ENCODE measurements around the gene SELENON. TPM values are rescaled to one million over a fixed set of nuclear protein-coding genes. Genes with fewer than 3 reads are reported as not detected.

The SELENON gene
- total and polyA plus RNA-seq, 2 of the 4 experiments (the other 2 are of a cell fraction): 9.1 to 114 TPM

GRCh38 chr1:25818569-25818968, 18.6 kb downstream of the SELENON start:
- in situ Hi-C loops (cut with MboI; ENCODE audit: low sequenced_read_pairs): loop anchor here (25.0 kb wide), 2 partner anchors 406 to 581 kb away; partner anchors contain the start of genes RHCE, RSRP1 and SYF2
- peak overlapping the region; percentile 84 for H3K4me2 ChIP-seq (ENCODE audit: low read depth, low read length)

More at GRCh38 chr1:25818569-25818968, 18.6 kb downstream of the SELENON start:
- no peak overlapping the region for H3K56ac ChIP-seq (ENCODE audit: extremely low read depth, insufficient read depth, low read length)
- no peak for DNase-seq
- no peak overlapping the region; the same call in 1 of the 2 replicates for H2BK120ac ChIP-seq (ENCODE audit: low read depth, low read length)
- H3K4me3 ChIP-seq (ENCODE audit: insufficient read depth, low read depth, low read length): no peak overlapping the region
- H4K8ac ChIP-seq (ENCODE audit: low read depth in 2 of 2, low read length in 2 of 2): peak overlapping the region; percentile 77 to 99
- H3K27ac ChIP-seq (ENCODE audit: insufficient read depth, low read length): peak overlapping the region; percentile 96; the same call in 1 of the 2 replicates
- H3K4me1 ChIP-seq (ENCODE audit: control insufficient read depth, insufficient read depth, low read length): peaks cover 16% of the 10 kb centered on the region
- peaks cover 13 to 56% of the 10 kb centered on the region in 2 experiments for H3K79me1 ChIP-seq (ENCODE audit: low read depth in 1 of 2, low read length in 2 of 2)
- no peak overlapping the region for H3K18ac ChIP-seq (ENCODE audit: low read depth, low read length)
- peak overlapping the region; percentile 80 for H4K5ac ChIP-seq (ENCODE audit: low read depth, low read length)
- no peaks in the 10 kb centered on the region for H3K27me3 ChIP-seq (ENCODE audit: control insufficient read depth, insufficient read depth, low read length)
- POLR2A ChIA-PET (ENCODE audit: unreplicated experiment): no interaction called here
- H3K4ac ChIP-seq (ENCODE audit: low read depth, low read length): peak overlapping the region; percentile 89
- TF ChIP-seq CEBPB (IDR thresholded peaks at IDR 0.05; ENCODE audit: low read depth, low read length) (no peak), MAFK (IDR thresholded peaks at IDR 0.05; ENCODE audit: low read depth, low read length) (no peak), RCOR1 (IDR thresholded peaks at IDR 0.05; ENCODE audit: insufficient replicate concordance, low read length) (no peak)
- CTCF ChIA-PET: interaction anchor here (0.7 kb wide), 1 partner anchor 77 kb away, joined by 3 read pairs; no protein-coding TSS in a partner anchor
- peak overlapping the region; percentile 96 for H2AFZ ChIP-seq (replicated peaks; ENCODE audit: low read length, poor library complexity)
- 0% methylated on average over 1 of the region's 6 CpGs; no CpG with 5 or more reads in 1 of the 2 experiments for WGBS, 2 experiments (ENCODE audit: extremely low coverage in 2 of 2, insufficient read length in 1 of 2)
- peak overlapping the region; percentile 63 for H4K91ac ChIP-seq (ENCODE audit: insufficient read depth, low read depth, low read length)
- peak overlapping the region; percentile 80 for H2BK5ac ChIP-seq (ENCODE audit: low read depth, low read length, poor library complexity, severe bottlenecking)
- H2BK15ac ChIP-seq (ENCODE audit: low read depth, low read length): no peak overlapping the region
- H3K36me3 ChIP-seq (ENCODE audit: control insufficient read depth, insufficient read depth, low read length): peaks cover 30% of the 10 kb centered on the region
- no TSS peak for BruUV-seq (replicated peaks)
- H3K9me3 ChIP-seq (ENCODE audit: control insufficient read depth, insufficient read depth, low read length): no peaks in the 10 kb centered on the region
- intact Hi-C loops (cut with micrococcal nuclease): loop anchor here (10.0 kb wide), 1 partner anchor 574 kb away; the partner anchor contains the start of gene RSRP1
- no peak overlapping the region for H2BK20ac ChIP-seq (ENCODE audit: low read depth, low read length)
- ATAC-seq (ENCODE audit: low read depth): no peak
- H4K20me1 ChIP-seq (ENCODE audit: insufficient read depth, low read length): peaks cover 14% of the 10 kb centered on the region; the same call in 1 of the 2 replicates
- H3K9ac ChIP-seq (ENCODE audit: low read depth, low read length): peak overlapping the region; percentile 92
- H3K9me1 ChIP-seq (ENCODE audit: insufficient read depth, low read length): peaks cover 18% of the 10 kb centered on the region
- peak overlapping the region; percentile 16 for H2AK5ac ChIP-seq (ENCODE audit: low read depth, low read length)
- peak overlapping the region; percentile 57 for H3K14ac ChIP-seq (replicated peaks; ENCODE audit: low read depth, low read length)
- dilution Hi-C loops (cut with HindIII; ENCODE audit: low sequenced_read_pairs, unreplicated experiment): no loop called here
- peak overlapping the region; percentile 90 for H2AK9ac ChIP-seq (replicated peaks; ENCODE audit: low read depth, low read length, poor library complexity)
- H3K23ac ChIP-seq (ENCODE audit: low read depth, low read length): peak overlapping the region; percentile 3
